Gastroesophageal sphincter (tissue), 3 donors: ENCODE data around the gene TMEM167B.

Source experiments
- EP300 ChIP-seq: sonication (generic); formaldehyde crosslinking; IDR thresholded peaks from one replicate; pipeline ENCODE4 v1.6.1; 2017; ENCODE audit warnings: antibody characterized with exemption, mild to moderate bottlenecking
- POLR2A ChIP-seq, 2 donors: fragments of 450-650 bp; IDR thresholded peaks; one replicate each; pipeline ENCODE4 v1.6.1; 2017; ENCODE audit warnings: antibody characterized with exemption in 2 of 2, mild to moderate bottlenecking in 2 of 2, moderate library complexity in 1 of 2
- POLR2AphosphoS5 ChIP-seq: sonication (generic); formaldehyde crosslinking; IDR thresholded peaks from one replicate; pipeline ENCODE4 v1.6.1; 2017; ENCODE audit warnings: antibody characterized with exemption
- TF ChIP-seq, protein P1 (sequence below), 4 experiments: fragments of 200-600 bp in 2 of 4; fragments of 450-650 bp in 2 of 4; sonication (generic) in 1 of 4; IDR thresholded peaks; one replicate each; pipeline ENCODE4 v1.5.1; 2017 to 2019; ENCODE audit warnings: antibody characterized with exemption in 4 of 4, mild to moderate bottlenecking in 2 of 4, moderate library complexity in 2 of 4

- TF ChIP-seq, protein P1, sequence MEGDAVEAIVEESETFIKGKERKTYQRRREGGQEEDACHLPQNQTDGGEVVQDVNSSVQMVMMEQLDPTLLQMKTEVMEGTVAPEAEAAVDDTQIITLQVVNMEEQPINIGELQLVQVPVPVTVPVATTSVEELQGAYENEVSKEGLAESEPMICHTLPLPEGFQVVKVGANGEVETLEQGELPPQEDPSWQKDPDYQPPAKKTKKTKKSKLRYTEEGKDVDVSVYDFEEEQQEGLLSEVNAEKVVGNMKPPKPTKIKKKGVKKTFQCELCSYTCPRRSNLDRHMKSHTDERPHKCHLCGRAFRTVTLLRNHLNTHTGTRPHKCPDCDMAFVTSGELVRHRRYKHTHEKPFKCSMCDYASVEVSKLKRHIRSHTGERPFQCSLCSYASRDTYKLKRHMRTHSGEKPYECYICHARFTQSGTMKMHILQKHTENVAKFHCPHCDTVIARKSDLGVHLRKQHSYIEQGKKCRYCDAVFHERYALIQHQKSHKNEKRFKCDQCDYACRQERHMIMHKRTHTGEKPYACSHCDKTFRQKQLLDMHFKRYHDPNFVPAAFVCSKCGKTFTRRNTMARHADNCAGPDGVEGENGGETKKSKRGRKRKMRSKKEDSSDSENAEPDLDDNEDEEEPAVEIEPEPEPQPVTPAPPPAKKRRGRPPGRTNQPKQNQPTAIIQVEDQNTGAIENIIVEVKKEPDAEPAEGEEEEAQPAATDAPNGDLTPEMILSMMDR (IDR thresholded peaks at IDR 0.05): no peak
- TF ChIP-seq EP300 (no peak), POLR2A (IDR thresholded peaks at IDR 0.05) (no peak), POLR2AphosphoS5 (no peak)
These were observed 40.2 kb upstream of the TMEM167B start for GRCh38 chr1:109050228-109050995.
